ES-I3 (cell line): Measurements from ENCODE around the gene KXD1.

Experiments used
- H3K36me3 ChIP-seq: 2 replicates; pipeline ENCODE4 v1.6.1; 2013; ENCODE audit warnings: mild to moderate bottlenecking, low read length, control low read depth, moderate library complexity; ENCODE audit not compliant: insufficient read depth
- H3K4me1 ChIP-seq: 2 replicates; pipeline ENCODE4 v1.6.1; 2013; ENCODE audit warnings: mild to moderate bottlenecking, control low read depth, low read length; ENCODE audit not compliant: insufficient read depth
- H3K9ac ChIP-seq: 2 replicates; pipeline ENCODE4 v1.6.1; 2013; ENCODE audit warnings: low read depth, mild to moderate bottlenecking, low read length, moderate library complexity
- H3K9me3 ChIP-seq: 2 replicates; pipeline ENCODE4 v1.6.1; 2013; ENCODE audit warnings: mild to moderate bottlenecking, low read length, moderate library complexity; ENCODE audit not compliant: control insufficient read depth, insufficient read depth

KXD1 gene

DNA sequence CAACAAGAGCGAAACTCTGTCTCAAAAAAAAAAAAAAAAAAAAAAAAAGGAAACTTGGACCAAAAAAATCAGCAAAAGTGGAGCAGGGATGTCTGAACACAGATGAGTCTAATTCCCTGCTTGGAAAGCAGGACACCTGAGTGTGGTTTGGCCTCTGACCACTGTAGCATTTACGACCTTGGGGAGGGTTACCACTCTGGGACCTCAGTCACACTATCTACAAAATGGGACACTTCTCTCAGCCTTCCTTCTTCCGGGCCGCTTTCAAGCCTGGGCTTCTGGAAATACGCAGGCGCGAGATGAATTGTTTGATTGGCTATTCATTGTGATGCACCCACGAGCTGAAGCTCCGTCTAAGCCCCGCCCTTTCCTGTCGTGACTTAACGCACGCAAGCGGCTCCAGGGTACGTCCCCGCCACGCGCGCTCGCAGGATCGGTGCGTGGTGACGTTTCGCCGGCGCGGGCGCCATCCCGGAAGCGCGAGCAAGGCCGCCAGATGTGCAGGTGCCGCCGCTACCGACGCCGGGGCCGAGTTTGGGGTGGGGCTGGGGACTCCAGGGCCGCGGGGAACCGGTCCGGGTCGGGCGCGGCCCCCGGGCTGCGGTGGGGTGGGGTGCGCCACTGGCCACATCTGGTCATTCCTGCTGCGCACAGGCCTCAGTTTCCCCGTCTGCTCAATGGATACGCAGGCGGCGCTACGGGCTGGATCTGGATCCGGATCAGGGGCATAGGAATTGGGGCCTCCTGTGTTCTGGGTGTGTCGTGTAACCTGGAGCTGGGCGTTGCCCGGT, at the start of gene KXD1:
Gene KXD1, plus strand, starts transcription at position 460 of the 791 bp plus-strand sequence. CDS start 4,187 bp downstream, outside the sequence.
- no peaks in the 10 kb centered on the region for H3K4me1 ChIP-seq

DNA sequence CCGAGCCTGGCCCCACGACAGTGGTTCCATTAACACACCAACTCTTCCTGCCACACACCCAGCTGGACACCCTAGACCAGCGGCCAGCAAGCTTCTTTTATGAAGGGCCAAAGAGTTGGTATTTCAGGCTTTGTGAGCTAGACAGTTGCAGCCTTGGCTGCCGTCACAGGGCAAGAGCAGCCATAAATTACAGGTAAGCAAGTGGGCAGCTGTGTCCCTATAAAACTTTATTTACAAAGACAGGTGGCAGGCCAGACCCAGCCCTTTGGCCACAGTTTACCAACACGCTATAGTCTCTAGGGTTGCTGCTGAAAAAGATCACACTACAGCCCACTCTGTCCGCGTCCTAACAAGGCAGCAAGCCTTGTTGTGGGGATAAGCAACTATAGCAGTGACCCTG, 49.1 kb upstream of the KXD1 start:
- H3K4me1 ChIP-seq = peaks cover 4% of the 10 kb centered on the region; the same call in 1 of the 2 replicates
- H3K36me3 ChIP-seq = no peaks in the 10 kb centered on the region; the same call in 1 of the 2 replicates
- no peak overlapping the region for H3K9ac ChIP-seq
- H3K9me3 ChIP-seq = no peaks in the 10 kb centered on the region

More for the DNA sequence above, at the start of gene KXD1:
- Histone ChIP-seq H3K9ac (peak within 1 kb of the TSS; percentile 80), H3K9me3 (no peaks in the 10 kb centered on the region), H3K36me3 (peaks cover 4% of the 10 kb centered on the region; the same call in 1 of the 2 replicates)

- Histone ChIP-seq H3K9me3 (no peaks in the 10 kb centered on the region), H3K4me1 (peaks cover 11% of the 10 kb centered on the region; the same call in 1 of the 2 replicates), H3K9ac (no peak overlapping the region), H3K36me3 (no peaks in the 10 kb centered on the region; the same call in 1 of the 2 replicates)
Measured at GRCh38 chr19:18510216-18510615, 47.5 kb upstream of the KXD1 start.

DNA sequence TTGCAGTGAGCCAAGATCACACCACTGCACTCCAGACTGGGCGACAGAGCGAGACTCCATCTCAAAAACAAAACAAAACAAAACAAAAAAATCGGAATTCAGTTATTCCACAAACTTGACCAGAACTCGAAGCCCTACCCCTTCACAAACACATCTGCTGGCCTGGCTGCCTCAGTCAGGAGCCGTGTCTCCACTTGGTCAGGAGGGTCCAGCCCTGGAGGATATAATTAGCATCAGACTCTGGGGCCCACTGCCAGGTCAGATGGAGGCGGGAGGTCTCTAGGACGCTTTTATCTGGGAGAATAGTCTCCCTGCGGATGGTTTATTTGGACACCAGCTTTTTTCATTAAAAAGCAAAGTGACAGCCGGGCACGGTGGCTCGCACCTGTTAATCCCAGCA, 43.8 kb upstream of the KXD1 start:
- H3K36me3 ChIP-seq = no peaks in the 10 kb centered on the region
- H3K4me1 ChIP-seq = peaks cover 9% of the 10 kb centered on the region; the same call in 1 of the 2 replicates
- H3K9me3 ChIP-seq = no peaks in the 10 kb centered on the region
- H3K9ac ChIP-seq = no peak overlapping the region

DNA sequence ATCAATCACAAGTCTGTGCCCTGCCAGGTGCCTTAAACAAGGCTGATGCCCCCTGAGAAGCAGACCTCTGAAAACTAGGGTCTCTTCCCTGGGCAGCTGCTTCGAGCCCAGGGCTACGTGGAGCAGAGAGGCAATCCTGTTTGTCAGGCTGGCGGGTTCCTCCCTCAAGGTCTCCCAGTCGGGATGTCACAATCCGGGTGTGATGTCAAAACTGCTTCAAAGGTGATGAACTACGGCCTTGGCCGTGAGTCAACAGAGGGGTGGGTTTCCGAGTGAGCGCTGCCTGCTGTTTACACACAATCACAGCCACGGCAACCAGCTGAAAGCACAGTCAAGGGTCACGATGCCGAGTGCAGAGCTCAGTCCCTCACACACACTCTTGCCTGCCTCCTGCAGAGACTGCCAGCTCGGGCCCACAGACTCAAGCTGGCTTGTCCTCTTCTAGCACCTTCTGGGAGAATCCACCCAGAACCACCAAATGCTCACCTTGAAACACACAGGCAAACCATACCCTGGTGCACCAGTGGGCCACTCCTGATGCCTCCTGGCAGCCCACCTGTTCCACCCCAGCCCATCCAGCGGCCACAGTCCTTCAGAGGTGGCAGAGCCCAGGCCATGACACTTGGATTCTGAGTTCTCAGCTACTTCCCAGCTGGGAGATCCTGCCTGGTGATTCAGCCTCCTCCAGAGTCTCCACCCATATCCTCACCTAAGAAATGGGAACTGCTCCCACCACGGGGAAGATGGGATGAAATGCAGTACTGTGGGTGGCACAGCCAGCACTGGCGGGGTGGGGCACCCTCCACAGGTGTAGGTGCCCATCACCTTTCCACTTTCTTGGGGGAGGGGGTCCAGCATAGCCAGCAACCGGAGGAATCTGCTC, 42.6 kb upstream of the KXD1 start:
- Histone ChIP-seq H3K36me3 (no peaks in the 10 kb centered on the region), H3K4me1 (peaks cover 12% of the 10 kb centered on the region; the same call in 1 of the 2 replicates), H3K9ac (no peak overlapping the region), H3K9me3 (no peaks in the 10 kb centered on the region)

DNA sequence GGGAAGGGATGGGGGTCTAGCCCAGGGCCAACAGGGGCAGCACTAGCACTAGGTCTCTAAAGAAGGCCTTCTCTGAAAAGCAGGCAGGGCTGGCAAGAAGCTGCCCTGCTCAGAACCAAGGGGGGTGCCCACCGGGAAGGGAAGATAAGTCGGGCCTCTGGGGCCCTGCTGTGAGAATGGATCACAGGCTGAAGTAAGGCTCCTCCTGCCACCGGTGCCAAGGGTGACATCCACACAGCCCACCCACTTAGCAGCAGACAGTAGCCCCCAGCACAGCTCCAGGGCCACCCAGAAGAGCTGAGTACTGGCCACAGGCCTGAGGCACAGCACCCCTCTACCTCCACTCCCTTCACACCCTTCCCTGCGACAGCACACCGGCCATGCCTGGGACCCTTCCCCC, 41.7 kb upstream of the KXD1 start:
- peaks cover 12% of the 10 kb centered on the region; the same call in 1 of the 2 replicates for H3K4me1 ChIP-seq
- H3K9me3 ChIP-seq = no peaks in the 10 kb centered on the region
- no peaks in the 10 kb centered on the region for H3K36me3 ChIP-seq
- H3K9ac ChIP-seq = no peak overlapping the region

DNA sequence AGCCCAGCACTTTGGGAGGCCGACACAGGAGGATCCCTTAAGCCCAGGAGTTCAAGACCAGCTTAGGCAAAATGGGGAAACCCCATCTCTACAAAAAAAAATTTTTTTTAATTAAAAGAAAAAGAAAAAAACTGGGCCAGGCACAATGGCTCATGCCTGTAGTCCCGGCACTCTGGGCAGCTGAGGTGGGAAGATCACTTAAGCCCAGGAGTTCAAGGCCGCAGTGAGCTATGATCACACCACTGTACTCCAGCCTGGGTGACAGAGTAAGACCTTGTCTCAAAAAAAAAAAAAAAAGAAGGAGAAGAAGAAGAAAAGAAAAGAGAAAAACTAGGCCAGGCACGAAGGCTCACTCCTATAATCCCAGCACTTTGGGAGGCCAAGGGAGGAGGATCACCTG, 40.1 kb upstream of the KXD1 start:
- Histone ChIP-seq H3K9ac (no peak overlapping the region), H3K9me3 (no peaks in the 10 kb centered on the region), H3K36me3 (no peaks in the 10 kb centered on the region), H3K4me1 (peaks cover 12% of the 10 kb centered on the region; the same call in 1 of the 2 replicates)

- peaks cover 12% of the 10 kb centered on the region; the same call in 1 of the 2 replicates for H3K4me1 ChIP-seq
- H3K9me3 ChIP-seq = no peaks in the 10 kb centered on the region
- no peaks in the 10 kb centered on the region for H3K36me3 ChIP-seq
- H3K9ac ChIP-seq = no peak overlapping the region
Measured at GRCh38 chr19:18518639-18519038, 39.0 kb upstream of the KXD1 start.

DNA sequence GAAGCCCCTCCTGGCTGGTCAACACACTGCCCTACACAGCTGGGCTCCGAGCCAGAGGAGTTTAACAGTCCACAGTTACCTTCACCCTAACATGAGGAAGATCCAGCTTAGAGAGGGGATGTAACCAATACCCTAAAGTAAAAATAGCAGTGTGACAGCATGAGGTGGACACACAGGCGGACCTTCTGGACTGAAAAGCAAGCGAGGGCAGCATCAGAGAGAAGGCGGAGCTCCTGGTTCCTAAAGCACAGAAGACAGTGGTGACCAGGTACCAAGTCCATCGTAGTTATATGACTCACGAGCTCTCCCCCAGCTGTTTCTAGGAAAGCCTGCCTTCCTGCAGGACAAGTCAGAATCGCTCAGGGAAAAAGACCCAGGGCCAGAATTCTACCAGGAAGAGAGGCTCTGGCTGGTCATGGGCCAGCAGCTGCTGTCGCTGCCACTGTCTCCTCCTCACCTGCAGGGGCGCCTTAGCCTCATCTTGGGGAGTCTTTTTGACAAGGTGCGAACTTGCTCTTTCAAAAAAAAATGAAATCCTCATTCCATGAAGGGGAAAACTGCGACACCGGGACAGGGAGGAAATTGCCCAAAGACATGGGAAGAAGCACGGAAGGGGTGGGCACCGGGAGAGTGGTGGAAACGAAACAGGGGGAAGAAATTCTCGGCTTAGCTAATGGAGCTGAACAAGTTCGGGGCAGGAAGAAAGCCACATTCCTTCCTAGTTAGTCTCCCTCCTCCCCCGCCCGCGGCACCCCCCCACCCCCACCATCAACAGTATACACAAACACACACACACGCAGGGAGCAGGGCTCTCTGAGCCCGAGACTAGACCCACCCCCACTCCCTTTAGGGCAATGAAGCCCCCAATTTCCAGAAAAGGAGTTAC, 37.5 kb upstream of the KXD1 start:
- peak overlapping the region; percentile 75 for H3K9ac ChIP-seq
- no peaks in the 10 kb centered on the region for H3K36me3 ChIP-seq
- H3K4me1 ChIP-seq = peaks cover 5% of the 10 kb centered on the region; the same call in 1 of the 2 replicates
- no peaks in the 10 kb centered on the region for H3K9me3 ChIP-seq

DNA sequence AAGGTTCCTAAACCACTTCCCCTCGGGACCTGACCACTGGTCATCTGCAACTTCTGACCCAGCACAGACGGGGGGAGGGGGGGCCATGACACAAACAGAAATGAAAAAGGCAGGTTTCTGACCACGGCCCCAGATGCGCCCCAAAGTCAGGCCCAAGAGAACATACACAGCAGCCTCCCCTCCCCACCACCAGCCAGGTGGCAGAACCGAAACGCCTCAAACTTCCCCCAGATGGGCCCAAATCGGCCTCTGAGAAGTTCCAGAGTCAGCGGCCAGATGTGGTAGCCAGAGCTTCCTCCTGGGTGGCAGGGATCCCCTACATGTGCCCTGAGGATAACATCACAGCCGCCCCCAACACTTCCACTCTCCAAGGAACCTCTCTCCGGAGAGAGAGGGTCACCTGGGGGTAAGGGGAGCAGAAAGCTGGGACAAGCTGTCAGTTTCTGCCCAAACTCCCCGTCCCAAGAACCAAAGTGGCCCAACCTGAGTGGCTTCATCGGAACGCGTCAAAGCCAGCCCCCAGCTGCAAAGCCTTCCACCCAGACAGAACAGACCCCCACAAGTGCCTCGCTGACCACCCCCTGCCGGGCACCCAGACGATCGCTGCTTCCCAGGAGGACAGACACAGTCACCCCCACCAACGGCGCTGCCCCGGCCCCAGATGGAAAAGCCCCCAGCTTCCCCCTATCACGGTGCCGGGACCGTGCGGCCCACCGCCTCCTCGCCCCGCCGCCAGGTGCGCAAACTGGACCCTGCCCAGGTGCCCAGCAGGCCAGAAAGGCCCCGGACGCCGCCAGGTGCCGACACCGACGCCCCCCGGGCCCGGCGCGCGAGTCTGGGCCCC, 36.6 kb upstream of the KXD1 start:
- H3K4me1 ChIP-seq = peaks cover 3% of the 10 kb centered on the region; the same call in 1 of the 2 replicates
- H3K9me3 ChIP-seq = no peaks in the 10 kb centered on the region
- H3K36me3 ChIP-seq = no peaks in the 10 kb centered on the region
- peak overlapping the region; percentile 75 for H3K9ac ChIP-seq

- Histone ChIP-seq H3K9me3 (no peaks in the 10 kb centered on the region), H3K9ac (peak within 1 kb of the TSS; percentile 75), H3K36me3 (no peaks in the 10 kb centered on the region), H3K4me1 (peaks cover 3% of the 10 kb centered on the region; the same call in 1 of the 2 replicates)
Measured at GRCh38 chr19:18521692-18522123, 36.0 kb upstream of the KXD1 start, which contains the start of gene ELL. Gene ELL (minus strand): TSS chr19:18522070. CDS start chr19:18522055, 15 bp downstream.

GRCh38 chr19:18522124-18522861, 35.4 kb upstream of the KXD1 start:
- peaks cover 3% of the 10 kb centered on the region; the same call in 1 of the 2 replicates for H3K4me1 ChIP-seq
- no peak overlapping the region; the same call in 1 of the 2 replicates for H3K9ac ChIP-seq
- no peaks in the 10 kb centered on the region for H3K9me3 ChIP-seq
- H3K36me3 ChIP-seq = no peaks in the 10 kb centered on the region
